Left lobe of liver (tissue), 2 donors: ENCODE data around the gene ACOX2. TPM values are rescaled to one million over a fixed set of nuclear protein-coding genes. Genes with fewer than 3 reads are reported as not detected.

Source experiments
- ATAC-seq: fragments of 200-7000 bp; cut with Tn5 transposase; one replicate; pipeline ENCODE4 v1.9.1; 2020; ENCODE audit warnings: mild to moderate bottlenecking, moderate library complexity
- DNase-seq: peaks from one replicate; pipeline ENCODE4 v3.0.0-alpha.2; 2020; ENCODE audit warnings: low spot score
- total RNA-seq: library from RNA; stranded (reverse); gene quantifications from one replicate; pipeline ENCODE4 v1.2.1, GENCODE V29; 2021
- donor health status: DM: no; HTN: no; CAD: no; lungs with moderate emphysema.
- donor health status: DM: no; HTN: yes; CAD: no.

Gene ACOX2
- total RNA-seq, 1 donor from 2014 or later: 285 TPM

GRCh38 chr3:58567251-58567515 lies 30.2 kb upstream of the ACOX2 start:
- no peak for DNase-seq
- ATAC-seq: no peak

GRCh38 chr3:58566398-58567250 lies 29.6 kb upstream of the ACOX2 start:
- ATAC-seq (no peak), DNase-seq (no peak)

- ATAC-seq (no peak), DNase-seq (peak; percentile 32)
Measured at GRCh38 chr3:58565621-58566397, 28.8 kb upstream of the ACOX2 start.

- DNase-seq (peak; percentile 16), ATAC-seq (no peak)
Measured at GRCh38 chr3:58564456-58565160, 27.6 kb upstream of the ACOX2 start.

- ATAC-seq (no peak), DNase-seq (no peak)
Measured at GRCh38 chr3:58564054-58564453, 27.1 kb upstream of the ACOX2 start.

GRCh38 chr3:58563386-58564035 lies 26.5 kb upstream of the ACOX2 start:
- DNase-seq (peak; percentile 30), ATAC-seq (peak; percentile 54)

- ATAC-seq (no peak), DNase-seq (peak; percentile 26)
Measured at GRCh38 chr3:58562498-58562897, 25.5 kb upstream of the ACOX2 start.

- DNase-seq (peak; percentile 27), ATAC-seq (peak; percentile 37)
Measured at GRCh38 chr3:58560771-58561311, 23.9 kb upstream of the ACOX2 start.

- DNase-seq: peak; percentile 31
Measured at GRCh38 chr3:58559586-58559985, 22.6 kb upstream of the ACOX2 start.

GRCh38 chr3:58557491-58557890 lies 20.5 kb upstream of the ACOX2 start:
- DNase-seq: no peak
- no peak for ATAC-seq

More at GRCh38 chr3:58559586-58559985, 22.6 kb upstream of the ACOX2 start:
- no peak for ATAC-seq

- ATAC-seq (no peak), DNase-seq (peak; percentile 31)
Measured at GRCh38 chr3:58556761-58557221, 19.8 kb upstream of the ACOX2 start.

GRCh38 chr3:58556001-58556400 lies 19.0 kb upstream of the ACOX2 start:
- no peak for ATAC-seq
- no peak for DNase-seq

GRCh38 chr3:58555203-58555602 lies 18.2 kb upstream of the ACOX2 start:
- DNase-seq (no peak), ATAC-seq (no peak)

GRCh38 chr3:58553003-58553402 lies 16.0 kb upstream of the ACOX2 start:
- DNase-seq (no peak), ATAC-seq (no peak)

GRCh38 chr3:58551636-58552180 lies 14.7 kb upstream of the ACOX2 start:
- no peak for ATAC-seq

GRCh38 chr3:58544541-58544940 lies 7.6 kb upstream of the ACOX2 start:
- ATAC-seq (no peak), DNase-seq (no peak)

More at GRCh38 chr3:58551636-58552180, 14.7 kb upstream of the ACOX2 start:
- DNase-seq: no peak

- no peak for DNase-seq
- no peak for ATAC-seq
Measured at GRCh38 chr3:58540176-58540858, 3.3 kb upstream of the ACOX2 start.

- ATAC-seq (no peak), DNase-seq (no peak)
Measured at GRCh38 chr3:58539626-58540025, 2.6 kb upstream of the ACOX2 start.

GRCh38 chr3:58537412-58538301 lies 667 bp upstream of the ACOX2 start:
- ATAC-seq (peak; percentile 34), DNase-seq (peak; percentile 71)
